Progenitor cell of endocrine pancreas (in vitro differentiated cells): ENCODE data around the gene RXRB. TPM values are rescaled to one million over a fixed set of nuclear protein-coding genes. Genes with fewer than 3 reads are reported as not detected.

ENCODE experiments used
- DNase-seq: peaks from one replicate; pipeline ENCODE4 v3.0.0; 2021; ENCODE audit warnings: low spot score; ENCODE audit not compliant: unreplicated experiment
- H3K27ac Mint-ChIP-seq: 2 replicates; pipeline ENCODE4 v1.8.0; 2021; ENCODE audit warnings: mild to moderate bottlenecking, moderate library complexity, mixed read lengths
- H3K27me3 Mint-ChIP-seq: 2 replicates; pipeline ENCODE4 v1.8.0; 2021; ENCODE audit warnings: mixed read lengths
- H3K36me3 Mint-ChIP-seq: 2 replicates; pipeline ENCODE4 v1.8.0; 2022; ENCODE audit warnings: mixed read lengths; ENCODE audit not compliant: insufficient read depth
- H3K4me1 Mint-ChIP-seq: 2 replicates; pipeline ENCODE4 v1.8.0; 2021; ENCODE audit warnings: low read depth, mixed read lengths
- H3K4me3 Mint-ChIP-seq: 2 replicates; pipeline ENCODE4 v1.8.0; 2021; ENCODE audit warnings: low read depth, mild to moderate bottlenecking, moderate library complexity, mixed read lengths
- H3K9me3 Mint-ChIP-seq: 2 replicates; pipeline ENCODE4 v1.8.0; 2021; ENCODE audit warnings: low read depth, mixed read lengths
- CTCF ChIP-seq: fragments of 200-600 bp; sonication (generic); IDR thresholded peaks from one replicate; pipeline ENCODE4 v1.5.0; 2021; ENCODE audit warnings: antibody characterized with exemption, mild to moderate bottlenecking; ENCODE audit not compliant: unreplicated experiment
- total RNA-seq: library from RNA; stranded (reverse); gene quantifications from 2 replicates; pipeline ENCODE4 v1.2.1, GENCODE V29; 2021

RXRB gene
- total RNA-seq, 1 donor from 2014 or later: 47.1 TPM

GRCh38 chr6:33198853-33199436, 1.5 kb downstream of the RXRB start:
- TF ChIP-seq CTCF: no peak
- H3K4me1 Mint-ChIP-seq: peaks cover 39% of the 10 kb centered on the region
- H3K27me3 Mint-ChIP-seq: no peaks in the 10 kb centered on the region
- no peak for DNase-seq
- H3K27ac Mint-ChIP-seq: peak overlapping the region; percentile 78
- H3K36me3 Mint-ChIP-seq: peaks cover 34% of the 10 kb centered on the region
- peak overlapping the region; percentile 100 for H3K4me3 Mint-ChIP-seq
- H3K9me3 Mint-ChIP-seq: no peaks in the 10 kb centered on the region

- TF ChIP-seq CTCF: no peak
- no peaks in the 10 kb centered on the region for H3K9me3 Mint-ChIP-seq
- peak overlapping the region; percentile 72 for H3K4me3 Mint-ChIP-seq
- no peak for DNase-seq
- no peaks in the 10 kb centered on the region for H3K27me3 Mint-ChIP-seq
- H3K27ac Mint-ChIP-seq: no peak overlapping the region
- peaks cover 33% of the 10 kb centered on the region for H3K36me3 Mint-ChIP-seq
- peaks cover 37% of the 10 kb centered on the region for H3K4me1 Mint-ChIP-seq
These were observed 2.2 kb downstream of the RXRB start for GRCh38 chr6:33198159-33198852.

GRCh38 chr6:33197431-33198048, 2.9 kb downstream of the RXRB start:
- Mint-ChIP-seq H3K9me3 (no peaks in the 10 kb centered on the region), H3K4me3 (peak overlapping the region; percentile 72), H3K27me3 (peaks cover 4% of the 10 kb centered on the region), H3K27ac (no peak overlapping the region), H3K4me1 (peaks cover 36% of the 10 kb centered on the region), H3K36me3 (peaks cover 25% of the 10 kb centered on the region)
- TF ChIP-seq CTCF: peak; percentile 73
- no peak for DNase-seq

- Mint-ChIP-seq H3K4me3 (no peak overlapping the region), H3K4me1 (peaks cover 28% of the 10 kb centered on the region), H3K36me3 (peaks cover 18% of the 10 kb centered on the region), H3K27me3 (peaks cover 21% of the 10 kb centered on the region), H3K9me3 (no peaks in the 10 kb centered on the region), H3K27ac (no peak overlapping the region)
- no peak for DNase-seq
- no peak for TF ChIP-seq CTCF
These were observed 4.9 kb downstream of the RXRB start for GRCh38 chr6:33195304-33196165.

GRCh38 chr6:33194431-33194979, 6.0 kb downstream of the RXRB start:
- H3K4me1 Mint-ChIP-seq: peaks cover 28% of the 10 kb centered on the region
- H3K27ac Mint-ChIP-seq: no peak overlapping the region
- DNase-seq: no peak
- H3K27me3 Mint-ChIP-seq: peaks cover 29% of the 10 kb centered on the region
- no peak overlapping the region for H3K4me3 Mint-ChIP-seq
- no peaks in the 10 kb centered on the region for H3K9me3 Mint-ChIP-seq
- no peak for TF ChIP-seq CTCF
- peaks cover 18% of the 10 kb centered on the region for H3K36me3 Mint-ChIP-seq
